Measurements from ENCODE around the gene RPL35.

RPL35 gene

DNA sequence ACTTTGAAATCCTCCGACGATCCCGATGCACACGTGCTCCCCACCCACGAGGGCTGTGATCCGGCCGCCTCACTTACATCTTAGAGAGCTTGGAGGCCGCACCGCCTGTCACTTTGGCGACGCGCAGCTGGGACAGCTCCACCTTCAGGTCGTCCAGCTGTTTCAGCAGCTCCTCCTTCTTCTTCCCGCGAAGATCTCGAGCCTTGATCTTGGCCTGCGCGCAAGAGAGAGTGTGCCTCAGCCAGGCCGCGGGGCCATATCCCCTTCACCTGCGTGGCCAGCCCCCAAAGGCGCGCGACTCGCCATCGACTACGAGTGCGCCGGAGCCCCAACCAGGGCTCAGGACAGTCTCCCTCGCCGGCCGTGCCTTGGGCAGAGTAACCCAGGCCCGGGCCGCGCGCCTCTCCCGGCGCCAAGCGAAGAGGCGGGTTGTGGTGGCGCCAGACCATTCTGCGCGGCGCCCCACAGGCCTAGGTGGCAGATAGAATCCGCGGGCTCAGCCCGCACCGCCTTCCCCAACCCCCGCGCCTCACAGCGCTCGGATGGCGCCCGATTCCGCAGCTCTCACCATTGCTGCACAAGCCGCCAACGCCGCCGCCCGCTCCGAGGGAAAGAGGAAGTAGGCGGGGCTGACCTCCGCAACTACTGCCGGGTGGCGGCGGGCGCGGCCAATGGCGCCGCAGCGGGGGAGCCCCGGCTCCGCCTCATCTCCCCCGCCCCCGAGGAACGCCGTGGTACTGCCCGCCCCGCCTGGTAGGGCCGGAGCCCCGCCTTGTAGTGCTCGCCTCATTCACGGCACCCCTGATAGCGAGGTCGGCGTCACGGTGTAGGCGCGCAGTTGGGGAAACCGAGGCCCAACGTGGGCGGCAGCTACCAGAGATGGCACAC is at the start of gene RPL35, which contains the start of gene ARPC5L:
Gene RPL35 (minus strand): TSS at position 616 of the 888 bp plus-strand sequence. CDS start 45 bp downstream, at position 571.
Gene ARPC5L (plus strand): TSS at position 789 of the 888 bp plus-strand sequence. CDS start 7,161 bp downstream, outside the sequence.
- peak; percentile 59 to 91 for DNase-seq

DNA sequence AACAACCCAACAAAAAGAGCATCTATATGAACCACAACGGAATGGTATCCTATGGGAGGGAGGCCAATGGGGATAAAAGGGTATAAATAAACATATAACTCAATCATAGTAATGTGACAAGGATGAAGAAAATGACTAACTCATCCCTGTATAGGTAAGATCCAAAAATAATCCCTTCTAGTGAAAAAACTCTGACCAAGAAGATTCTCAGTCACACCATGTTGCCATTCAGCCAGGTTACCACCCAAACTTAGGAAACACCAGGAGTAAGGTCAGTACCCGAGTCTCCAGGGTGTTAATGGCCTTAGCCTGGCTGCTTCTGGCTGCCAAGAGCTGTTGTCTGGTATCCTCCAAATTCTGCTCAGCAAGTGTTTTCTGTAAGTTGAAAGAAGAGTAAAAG is 46.3 kb upstream of the RPL35 start:
- no peak for DNase-seq

DNA sequence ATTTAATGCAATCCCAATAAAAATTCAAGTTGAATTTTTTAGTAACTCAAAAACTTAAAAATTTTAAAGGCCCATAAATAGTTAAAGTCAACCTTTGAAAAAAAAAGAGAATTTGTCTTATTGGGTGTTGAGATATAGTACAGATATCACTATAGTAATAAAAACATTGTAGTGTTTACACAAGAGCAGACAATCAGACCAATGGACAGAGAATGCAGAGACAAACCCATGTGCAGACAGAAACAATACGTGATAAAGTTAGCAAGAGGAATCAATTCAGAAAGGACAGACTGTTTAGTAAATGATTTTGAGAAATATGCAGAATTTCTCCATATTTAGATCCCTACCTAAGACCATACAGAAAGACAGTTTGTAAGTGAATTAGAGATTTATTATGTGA is 45.2 kb upstream of the RPL35 start:
- no peak for DNase-seq

DNA sequence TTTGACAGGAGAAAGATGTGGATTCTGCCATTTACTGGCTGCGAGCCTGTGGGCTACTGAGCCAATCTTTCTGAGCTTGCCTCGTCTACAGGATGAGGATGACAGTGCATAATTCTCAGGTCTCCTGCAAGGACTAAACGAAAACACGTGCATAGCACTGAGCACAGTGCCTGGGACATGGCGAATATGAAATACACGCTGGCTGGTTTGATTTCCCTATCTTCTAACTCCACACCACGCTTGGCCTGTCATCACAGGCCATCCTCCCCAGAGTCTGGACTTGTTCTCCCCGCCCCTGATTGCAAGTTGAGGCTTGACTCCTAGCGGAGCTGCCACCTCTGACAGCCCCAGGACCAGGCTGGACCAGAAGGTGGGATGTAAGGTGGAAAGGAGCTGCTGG is 38.1 kb upstream of the RPL35 start:
- DNase-seq = no peak

- no peak for DNase-seq
Observed at GRCh38 chr9:124897570-124898460, 36.1 kb upstream of the RPL35 start.

DNA sequence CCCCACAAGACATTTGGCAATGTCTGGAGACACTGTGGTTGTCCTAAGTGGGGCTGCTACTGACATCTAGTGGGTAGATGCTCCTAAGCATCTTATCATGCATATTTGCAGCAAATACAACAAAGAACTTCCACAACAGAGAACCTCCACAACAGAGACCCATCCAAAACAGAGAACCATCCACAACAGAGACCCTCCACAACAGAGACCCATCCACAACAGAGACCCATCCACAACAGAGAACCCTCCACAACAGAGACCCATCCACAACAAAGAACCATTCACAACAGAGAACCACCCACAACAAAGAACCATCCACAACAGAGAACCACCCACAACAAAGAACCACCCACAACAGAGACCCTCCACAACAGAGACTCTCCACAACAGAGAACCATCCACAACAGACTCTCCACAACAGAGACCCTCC is 33.0 kb upstream of the RPL35 start:
- peak in 1 of 2 experiments; percentile 6 for DNase-seq

DNA sequence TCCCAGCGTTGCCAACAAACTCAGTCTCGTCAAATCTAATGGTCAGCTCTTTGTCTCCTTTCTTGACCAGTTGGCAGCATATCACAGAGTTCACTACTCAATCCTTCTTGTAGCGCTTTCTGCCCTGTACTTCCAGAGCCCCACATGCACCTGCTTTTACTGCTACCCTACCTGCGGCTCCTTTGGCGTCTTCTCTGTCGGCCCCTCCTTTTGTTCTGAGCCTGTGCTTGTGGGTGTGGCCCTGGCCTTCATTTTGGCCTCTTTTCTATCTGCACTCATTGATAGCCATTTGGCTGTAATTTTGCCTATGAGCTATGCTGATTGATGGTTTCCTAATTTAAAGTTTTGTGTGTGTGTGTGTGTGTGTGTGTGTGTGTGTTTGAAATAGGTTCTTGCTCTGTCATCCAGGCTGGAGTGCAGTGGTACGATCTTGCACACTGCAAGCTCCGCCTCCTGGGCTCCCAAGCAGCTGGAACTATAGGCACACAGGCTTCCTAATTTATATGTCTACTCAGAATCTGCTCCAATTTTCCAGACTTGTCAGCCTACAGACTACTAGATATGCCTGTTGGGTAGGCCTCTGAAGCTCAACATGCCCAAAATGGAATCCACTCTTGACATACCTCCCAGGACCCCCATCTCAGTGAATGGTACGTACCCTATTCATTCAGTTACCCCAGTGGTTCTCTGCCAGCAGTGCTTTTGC is 32.4 kb upstream of the RPL35 start:
- no peak for DNase-seq

DNA sequence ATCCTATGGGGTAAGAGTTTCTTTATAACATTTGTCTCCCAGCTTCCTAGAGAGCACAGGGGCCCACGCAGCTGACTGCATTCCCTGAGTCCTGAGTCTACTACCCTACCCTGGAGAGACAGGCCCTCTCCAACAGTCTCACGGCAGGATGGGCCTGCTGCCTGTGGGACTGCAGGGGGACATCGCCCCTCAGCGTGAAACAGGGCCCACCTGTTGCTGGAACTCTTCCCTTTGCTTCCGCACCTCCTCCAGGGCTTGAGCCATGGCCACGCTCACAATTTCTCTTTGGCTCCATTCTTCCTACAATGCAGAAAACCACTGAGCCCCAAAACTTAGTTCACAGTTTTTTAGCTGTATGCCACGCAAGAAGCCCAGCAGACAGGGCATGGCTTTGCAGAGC is 28.4 kb upstream of the RPL35 start:
- no peak for DNase-seq

- DNase-seq = no peak
Observed at GRCh38 chr9:124889006-124889405, 27.2 kb upstream of the RPL35 start.

GRCh38 chr9:124887832-124888231 is 26.1 kb upstream of the RPL35 start:
- DNase-seq = no peak

DNA sequence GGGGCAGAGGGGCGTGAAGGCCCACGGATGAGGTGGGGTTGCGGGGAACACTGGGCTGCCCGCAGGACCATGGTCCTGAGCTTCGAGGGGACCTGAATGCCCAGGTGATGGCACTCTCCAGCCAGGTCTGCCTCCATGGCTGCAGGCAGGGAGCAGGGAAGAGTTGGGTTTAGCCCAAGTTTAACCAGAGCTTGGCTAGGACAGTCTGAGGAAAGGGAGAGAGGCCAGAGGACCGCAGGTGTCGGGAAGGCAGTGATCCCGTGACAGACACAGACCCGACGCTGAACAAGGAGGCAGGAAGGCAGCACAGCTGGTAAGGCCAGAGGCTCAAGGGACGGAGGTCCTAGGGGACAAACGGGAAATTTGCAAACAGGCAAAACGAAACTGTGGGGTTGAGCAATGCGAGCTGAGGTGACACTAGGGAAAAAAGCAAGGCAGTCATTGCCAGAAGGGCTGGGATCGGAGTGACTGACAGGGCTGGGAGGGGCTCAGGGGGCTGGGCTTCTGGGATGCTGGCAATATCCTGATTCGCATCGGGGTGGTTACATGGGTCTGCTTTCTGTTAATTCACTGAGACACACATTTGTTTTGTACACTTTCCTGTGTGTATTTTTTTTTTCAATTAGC is 25.2 kb upstream of the RPL35 start:
- DNase-seq = no peak

GRCh38 chr9:124886461-124886860 is 24.7 kb upstream of the RPL35 start:
- DNase-seq = no peak

DNA sequence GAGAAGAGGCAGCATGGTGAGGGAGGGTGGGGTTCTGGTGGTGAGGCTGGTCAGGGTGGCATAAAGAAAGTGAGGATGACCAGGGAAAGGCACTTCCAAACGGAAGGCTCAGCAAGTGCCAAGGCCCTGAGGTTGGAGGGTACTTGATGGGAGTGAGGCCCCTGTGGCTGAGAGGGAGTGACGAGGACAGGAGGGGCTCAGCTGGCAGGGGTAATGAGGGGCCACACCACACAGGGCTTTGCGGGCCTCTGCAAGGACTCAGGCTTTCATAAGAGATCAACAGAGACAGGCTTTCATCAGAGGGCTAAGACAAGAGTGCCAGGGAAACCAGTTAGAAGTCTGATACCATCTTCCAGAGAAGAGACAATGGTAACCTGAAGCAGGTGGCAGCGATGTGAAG is 23.8 kb upstream of the RPL35 start:
- no peak for DNase-seq

DNA sequence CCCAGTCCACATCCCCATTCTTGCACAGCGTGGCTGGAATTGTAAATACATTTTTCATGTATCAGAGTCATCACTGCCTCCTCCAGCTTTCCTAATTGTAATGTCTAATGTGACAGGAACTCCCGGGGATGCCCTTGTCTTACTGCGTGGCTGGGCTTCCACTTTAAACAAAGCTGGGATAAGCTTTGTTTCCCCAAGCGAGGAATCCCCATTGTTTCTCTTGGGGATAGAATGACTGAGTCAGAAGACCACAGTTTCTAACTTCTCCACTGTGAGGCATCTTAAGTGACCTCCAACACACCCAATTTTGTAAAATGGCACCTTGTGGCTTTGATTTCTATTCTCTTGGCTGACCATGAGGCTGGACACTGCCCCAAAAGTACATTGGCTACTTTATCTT is 22.6 kb upstream of the RPL35 start:
- DNase-seq = no peak

- DNase-seq = no peak
Observed at GRCh38 chr9:124882231-124882630, 20.5 kb upstream of the RPL35 start.

- no peak for DNase-seq
Observed at GRCh38 chr9:124881138-124881743, 19.5 kb upstream of the RPL35 start.

DNA sequence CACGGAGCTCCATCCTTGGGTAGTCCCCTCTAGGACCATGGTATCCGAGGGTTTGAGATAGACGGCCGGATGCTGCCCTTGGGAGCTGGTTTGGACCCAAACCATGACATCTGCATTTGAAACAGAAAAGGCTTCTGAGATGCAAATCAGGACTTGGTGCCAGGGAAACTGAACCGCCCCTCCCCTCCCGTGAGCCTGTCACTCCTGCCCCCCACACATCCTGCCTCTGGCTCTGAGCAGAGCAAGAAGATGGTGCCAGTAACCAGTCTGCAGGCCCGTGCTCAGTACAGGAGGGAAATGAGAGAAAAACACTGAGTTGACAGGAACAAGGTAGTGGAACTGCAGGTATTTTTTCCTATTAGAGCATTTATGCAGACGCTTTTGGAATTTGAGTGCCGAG is 18.7 kb upstream of the RPL35 start:
- DNase-seq = no peak

- DNase-seq = no peak
Observed at GRCh38 chr9:124879226-124879625, 17.5 kb upstream of the RPL35 start.

DNA sequence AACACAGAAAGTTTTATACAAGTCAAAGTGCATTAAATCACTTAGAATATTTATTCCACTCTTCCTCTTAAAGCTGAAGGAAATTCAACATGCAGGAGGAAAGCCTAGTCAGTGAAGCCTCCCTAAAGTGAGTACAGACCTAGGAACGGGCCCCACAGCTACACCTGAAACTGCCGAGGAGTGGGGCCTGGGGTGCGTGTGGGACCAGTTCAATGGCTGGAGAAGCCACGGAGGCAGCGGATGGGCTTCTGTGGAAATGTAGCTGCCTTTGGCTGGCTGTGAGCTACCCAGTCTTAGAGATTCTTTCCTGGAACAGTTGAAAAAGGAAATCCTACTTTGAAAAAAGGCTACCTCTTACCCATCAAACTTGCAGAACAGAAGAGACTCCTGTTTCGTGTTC is 16.8 kb upstream of the RPL35 start:
- DNase-seq = no peak

DNA sequence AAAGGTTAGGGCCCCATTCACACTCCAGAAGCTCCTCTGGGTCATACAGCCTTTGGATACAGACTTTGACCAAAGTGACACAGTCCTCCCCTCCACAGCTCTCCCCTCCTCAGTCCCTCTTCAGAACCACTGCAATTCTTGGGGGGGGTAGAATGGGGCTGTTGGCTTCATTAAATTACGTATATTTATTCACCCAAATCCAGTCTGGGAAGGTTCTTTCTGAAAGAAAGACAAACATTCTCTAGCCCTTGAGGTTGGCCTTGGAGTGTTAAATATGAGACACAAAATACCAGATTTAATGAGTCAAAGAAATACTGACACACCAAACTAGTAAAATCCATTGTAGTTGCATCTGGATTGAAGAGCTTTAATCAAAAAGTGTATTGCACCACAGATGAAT is 16.3 kb upstream of the RPL35 start:
- no peak for DNase-seq

DNA sequence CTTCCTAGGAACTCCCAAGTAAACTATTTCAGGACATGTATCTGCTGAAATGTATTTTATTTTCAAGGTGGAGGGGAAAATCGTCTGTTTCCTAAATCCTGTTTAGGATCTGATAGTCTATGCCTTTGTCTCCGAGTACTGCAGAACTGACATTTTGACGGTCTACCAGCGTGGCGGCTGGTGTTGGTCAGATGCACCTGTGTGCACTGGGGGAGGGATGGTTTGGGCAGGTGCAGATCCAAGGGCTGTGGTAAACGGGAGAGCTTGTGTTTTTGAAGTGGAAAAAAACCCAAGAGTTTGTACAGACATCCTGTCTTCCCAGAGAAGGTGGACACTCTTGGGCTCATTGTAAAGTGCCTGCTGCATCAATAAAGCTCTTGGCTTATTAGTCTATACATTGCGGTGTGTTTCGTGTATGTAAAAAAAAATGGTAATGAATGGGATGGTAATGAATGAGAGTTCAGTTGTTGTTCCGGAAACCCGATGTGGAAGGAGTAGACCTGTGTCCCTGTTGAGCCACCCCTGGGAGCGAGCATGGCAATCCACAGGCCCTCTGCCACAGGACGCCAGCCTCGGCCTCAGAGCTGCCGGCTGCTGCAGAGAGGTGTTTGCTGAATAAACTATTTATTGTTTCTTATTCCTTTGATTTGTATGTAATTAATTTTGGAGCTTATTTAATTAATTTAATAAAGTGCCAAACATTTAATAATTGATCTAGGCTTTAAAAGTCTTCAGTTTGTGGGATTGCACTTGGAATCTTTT is 15.4 kb upstream of the RPL35 start:
- no peak for DNase-seq
